HG02884 (cell line): ENCODE results near the gene TGFB2.

Experiments
- ATAC-seq: cut with Tn5 transposase; IDR thresholded peaks from one replicate; pipeline ENCODE4 v1.9.1; 2021; ENCODE audit warnings: mild to moderate bottlenecking, moderate library complexity; ENCODE audit not compliant: unreplicated experiment

TGFB2 gene

DNA sequence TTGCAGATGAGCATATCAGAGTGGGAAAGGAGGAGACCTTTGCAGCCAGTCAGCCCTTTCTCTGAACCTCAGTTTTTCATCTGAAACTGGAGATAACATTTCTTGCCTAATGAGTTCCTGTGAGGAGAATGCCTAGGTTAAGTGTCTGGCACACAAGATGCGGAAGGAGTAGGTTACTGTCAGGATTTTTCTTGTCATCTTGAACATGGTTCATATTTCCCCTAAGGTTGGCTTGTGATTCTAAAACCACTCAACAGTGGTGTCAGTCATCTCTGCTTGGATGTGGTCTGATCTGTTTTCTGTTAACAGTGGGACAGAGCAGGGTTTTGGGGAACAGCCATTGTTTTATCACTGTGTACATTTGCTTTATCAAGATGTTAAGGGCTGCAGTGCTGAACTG is 70.6 kb downstream of the TGFB2 start:
- ATAC-seq: no peak

DNA sequence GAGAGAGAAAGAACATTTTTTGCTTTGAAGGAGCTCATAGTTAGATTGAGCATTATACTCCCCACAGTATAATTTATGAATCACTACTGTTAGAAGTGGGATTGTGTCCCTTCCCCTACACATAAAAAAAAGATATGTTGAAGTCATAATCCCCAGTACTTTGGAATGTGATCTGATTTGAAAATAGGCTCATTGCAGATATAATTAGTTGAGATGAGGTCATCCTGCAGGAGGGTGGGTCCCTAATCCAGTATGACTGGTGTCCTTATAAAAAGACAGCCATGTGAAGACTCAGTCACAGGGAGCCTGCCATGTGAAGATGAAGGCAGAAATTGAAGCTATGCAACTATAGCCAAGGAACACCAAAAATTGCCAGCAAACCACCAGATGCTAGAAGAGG is 76.4 kb downstream of the TGFB2 start:
- no peak for ATAC-seq

DNA sequence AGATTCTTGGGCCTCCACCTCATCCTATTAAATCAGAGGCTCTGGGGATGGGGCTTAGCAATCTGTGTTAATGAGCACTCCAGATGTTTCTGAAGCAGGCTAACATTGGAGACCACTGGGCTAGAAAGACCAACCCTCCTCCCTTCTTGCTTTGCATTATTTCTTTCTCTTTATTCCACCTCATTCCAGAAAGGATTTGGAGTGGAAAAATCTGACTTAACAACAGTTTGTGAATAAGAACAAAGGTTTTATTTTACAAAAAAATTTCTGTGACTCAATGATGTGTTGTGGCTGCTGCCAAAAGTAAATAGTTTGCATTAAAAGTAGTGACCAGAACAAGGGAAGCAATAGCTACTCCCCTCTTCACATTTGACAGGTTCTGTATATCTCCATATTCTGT is 79.4 kb downstream of the TGFB2 start:
- no peak for ATAC-seq

DNA sequence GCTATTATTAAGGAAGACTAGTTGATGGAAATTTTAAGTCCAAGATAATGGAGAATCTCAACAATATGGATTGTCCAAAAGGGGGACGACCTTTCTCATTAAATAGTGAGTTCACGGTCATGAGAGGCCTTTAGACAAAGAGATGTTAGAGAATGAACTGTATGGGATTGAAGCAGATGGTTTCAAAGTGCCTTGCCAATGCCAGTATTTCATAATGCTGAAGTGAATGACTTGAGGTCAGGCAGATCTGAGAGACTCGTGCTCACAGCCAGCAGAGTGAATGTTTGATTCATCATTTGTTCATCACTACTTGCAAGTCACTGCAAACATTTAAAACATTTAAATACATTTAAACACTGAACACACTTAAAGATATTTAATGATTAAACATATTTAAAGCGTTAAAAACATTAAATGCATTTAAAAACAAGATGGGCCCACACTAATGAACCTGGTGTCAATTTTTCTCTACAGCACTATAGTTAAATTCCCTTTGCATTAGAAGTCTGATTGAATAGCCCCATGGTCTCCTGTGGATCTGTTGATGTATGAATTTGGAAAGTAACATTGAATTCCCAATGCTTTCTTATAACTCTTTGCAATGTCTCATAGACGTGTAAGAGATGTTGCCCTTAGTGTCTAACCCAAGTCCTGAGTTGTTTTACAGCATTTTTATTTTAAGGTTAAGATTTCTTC is 80.7 kb downstream of the TGFB2 start:
- ATAC-seq: no peak

GRCh38 chr1:218426343-218426657 is 81.2 kb downstream of the TGFB2 start:
- no peak for ATAC-seq

DNA sequence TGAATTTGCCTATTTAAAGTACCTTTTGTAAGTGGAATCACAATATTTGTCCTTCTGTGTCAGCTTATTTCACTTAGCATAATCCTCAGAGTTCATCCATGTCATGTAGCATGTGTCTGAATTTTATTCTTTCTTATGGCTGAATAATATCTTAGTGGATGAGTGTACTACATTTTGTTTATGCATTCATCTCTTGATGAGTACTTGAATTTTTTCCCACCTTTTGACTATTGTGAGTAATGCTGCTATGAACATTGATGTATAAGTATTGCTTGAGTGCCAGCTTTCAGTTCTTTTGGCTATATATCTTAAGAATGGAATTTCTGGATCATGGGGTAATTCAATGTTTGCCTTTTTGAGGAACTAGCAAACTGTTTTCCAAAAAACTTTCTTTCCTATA is 84.2 kb downstream of the TGFB2 start:
- no peak for ATAC-seq

- no peak for ATAC-seq
Measured at GRCh38 chr1:218430346-218430745, 85.2 kb downstream of the TGFB2 start.

DNA sequence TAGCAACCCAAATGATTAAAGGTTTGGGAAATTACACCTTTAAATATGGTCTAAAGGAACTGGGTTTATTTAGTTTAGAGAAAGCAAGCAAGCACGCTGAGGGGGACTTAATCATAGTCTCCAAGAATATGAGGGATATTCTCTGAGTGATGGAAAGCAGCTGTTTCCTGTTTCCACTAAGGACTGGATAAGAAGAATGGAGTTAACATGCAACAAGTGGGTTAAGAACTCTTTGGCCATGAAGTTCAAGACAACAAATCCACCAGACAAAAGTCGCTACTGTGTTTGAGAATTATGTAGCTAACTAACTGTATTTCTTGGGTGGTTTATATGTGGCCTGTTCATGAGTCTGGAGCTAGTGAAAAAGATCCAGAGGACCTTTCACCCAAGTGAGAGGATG is 85.7 kb downstream of the TGFB2 start:
- no peak for ATAC-seq

DNA sequence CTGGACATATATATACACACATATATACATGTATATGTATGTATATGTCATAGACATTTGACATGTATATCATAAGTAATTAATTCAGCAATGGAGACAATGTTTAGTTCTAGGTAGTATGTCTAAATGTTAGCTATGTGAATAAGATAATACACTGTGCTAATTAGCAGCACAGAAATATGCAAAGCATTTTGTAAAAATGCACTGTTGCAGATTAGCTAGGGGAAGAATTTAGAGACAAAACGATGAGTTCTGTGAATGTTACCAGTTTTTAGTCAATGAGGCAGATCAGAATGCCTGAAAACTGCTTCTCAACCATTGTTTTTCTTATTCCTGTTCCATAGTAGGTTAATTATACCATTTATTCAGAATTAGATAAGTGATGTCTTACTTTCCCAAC is 86.3 kb downstream of the TGFB2 start:
- ATAC-seq: no peak

DNA sequence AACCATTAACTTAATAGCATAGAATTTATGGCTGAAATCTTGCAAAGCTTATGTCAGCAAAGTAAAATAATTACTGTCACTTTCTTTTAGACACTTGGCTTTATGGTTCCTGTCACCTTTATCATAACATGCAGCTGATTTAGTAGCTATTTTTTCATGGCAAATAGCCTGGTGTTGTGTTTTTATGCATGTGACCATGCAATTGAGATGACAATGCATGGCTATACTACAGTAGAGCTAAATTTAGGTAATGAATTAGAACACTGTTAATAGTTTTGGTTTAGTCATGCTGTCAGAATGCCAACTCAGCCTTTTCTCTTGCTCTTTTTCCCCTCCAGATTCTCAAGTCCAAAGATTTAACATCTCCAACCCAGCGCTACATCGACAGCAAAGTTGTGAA is 88.6 kb downstream of the TGFB2 start:
- no peak for ATAC-seq

GRCh38 chr1:218435528-218435927 is 90.4 kb downstream of the TGFB2 start:
- ATAC-seq: no peak

- no peak for ATAC-seq
Measured at GRCh38 chr1:218436346-218436745, 91.2 kb downstream of the TGFB2 start.

DNA sequence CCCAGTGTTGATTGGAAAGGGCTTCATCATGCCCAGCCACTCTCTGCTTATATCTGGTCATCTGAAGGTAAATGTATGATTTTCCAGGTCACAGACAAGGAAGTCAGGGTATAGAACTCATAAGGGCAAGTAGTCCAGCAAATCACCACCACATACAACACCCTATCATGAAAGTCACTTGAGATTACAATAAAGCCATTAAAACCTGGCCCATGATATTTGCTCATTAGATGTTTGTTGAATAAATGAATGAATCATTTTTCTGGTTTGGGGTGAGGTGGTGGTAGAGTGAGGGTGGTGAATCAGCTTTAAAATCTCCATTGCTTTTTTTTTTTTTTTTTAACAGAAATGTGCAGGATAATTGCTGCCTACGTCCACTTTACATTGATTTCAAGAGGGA is 91.9 kb downstream of the TGFB2 start:
- ATAC-seq: no peak

DNA sequence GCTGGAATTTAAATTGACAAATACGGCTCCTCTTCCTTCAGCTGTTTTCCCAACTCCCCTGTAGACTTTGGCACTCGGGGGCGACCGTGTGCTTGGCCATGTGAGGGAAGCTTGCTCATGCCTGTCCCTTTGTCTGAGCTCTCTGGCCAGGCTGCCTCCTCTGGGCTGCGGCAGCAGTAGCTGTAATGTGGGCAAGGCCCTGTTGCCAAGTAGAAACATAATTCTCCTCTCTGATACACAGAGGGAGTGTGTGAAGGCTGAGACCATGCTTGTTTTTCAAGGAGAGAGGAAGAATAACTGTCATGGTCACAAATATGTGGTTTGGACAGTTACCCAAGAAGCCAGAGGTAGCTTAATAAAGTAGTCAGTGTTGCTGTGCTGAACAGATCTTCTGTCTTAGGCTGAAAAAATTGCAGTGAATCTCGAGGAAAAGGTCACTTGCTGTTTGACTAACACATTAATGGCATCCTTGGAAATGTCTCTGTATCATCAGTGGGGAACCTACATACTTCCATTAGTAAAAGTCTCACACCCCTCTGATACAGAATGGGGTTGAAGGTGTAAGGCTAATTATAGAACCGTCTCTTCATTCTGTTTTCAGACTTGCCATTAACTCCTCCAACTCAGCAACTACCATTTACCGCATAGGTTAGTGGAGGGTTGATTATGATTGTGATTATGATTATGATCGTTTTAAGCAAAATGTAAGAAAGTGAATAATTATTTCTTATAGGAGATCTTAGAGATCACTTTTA is 94.6 kb downstream of the TGFB2 start:
- ATAC-seq: no peak

GRCh38 chr1:218443255-218443654 is 98.1 kb downstream of the TGFB2 start:
- ATAC-seq: no peak

- no peak for ATAC-seq
Measured at GRCh38 chr1:218444173-218444572, 99.0 kb downstream of the TGFB2 start.

DNA sequence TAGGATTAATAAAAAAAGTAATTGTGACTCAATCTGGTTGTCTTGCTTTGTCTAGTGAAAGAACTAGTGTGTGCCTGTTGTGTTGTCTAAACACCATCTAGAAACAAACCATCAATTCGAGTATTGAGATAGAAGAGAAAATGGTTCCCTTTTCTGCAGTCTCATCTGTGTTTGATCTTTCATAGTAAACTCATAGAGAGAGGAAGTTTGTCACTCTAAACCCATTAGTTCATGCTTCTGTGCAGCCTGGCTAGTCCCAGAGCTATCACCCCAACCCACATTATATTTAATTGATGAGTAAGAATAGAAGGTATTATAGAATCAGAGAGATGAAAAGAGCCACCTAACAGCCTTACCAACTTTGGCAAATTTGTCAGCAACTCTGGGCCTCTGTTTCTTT is 99.5 kb downstream of the TGFB2 start:
- no peak for ATAC-seq

DNA sequence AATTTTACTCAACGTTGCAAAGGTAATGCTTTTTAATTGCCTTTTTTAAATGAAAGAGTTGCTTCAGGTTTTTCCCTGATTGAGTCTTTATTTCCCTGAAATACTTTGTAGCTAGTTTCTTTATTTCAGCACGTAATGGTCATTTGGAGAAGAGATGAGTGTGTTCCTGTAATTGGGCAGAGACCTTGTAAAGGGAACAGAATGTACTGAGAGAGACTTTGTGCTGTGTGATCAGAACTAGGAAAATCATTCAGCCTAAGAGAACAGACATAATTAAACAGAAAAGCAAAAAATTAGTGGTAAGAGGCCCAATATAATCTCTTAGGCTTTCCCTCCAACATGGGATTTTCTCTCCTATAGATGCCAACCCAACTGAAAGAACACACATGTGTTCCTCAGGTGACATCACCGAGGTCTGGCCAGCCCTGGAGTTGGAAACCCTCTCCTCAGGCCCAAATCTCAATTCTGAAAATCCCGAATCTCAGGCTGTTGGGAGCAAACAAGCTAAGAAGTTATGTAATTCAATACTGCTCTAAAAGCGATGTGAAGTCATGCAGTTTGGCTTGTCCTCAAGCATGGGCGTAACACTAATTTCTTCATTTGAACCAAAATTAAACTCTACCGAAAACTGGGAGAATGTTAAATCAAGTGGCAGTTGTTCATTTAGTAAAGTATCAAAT is 102.0 kb downstream of the TGFB2 start:
- ATAC-seq: no peak

DNA sequence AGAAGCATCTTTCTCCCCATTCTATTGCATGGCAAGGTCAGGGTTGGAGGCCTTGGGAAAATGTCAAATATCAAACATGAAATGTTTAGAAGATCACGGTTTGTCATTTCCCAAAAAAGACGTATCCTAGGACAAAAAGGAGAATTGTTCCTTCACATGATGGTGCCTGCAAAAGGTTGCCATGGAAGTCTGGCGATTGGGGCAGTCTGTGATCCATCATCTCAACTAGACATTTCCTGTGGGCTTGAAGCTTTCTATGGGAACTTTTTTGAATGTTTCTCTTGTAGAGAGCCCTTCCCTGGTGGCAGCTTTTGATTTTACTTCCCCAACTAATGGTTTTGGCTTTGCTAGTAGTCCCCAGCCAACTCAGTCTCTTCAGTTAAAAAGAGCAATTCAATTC is 106.3 kb downstream of the TGFB2 start:
- no peak for ATAC-seq

DNA sequence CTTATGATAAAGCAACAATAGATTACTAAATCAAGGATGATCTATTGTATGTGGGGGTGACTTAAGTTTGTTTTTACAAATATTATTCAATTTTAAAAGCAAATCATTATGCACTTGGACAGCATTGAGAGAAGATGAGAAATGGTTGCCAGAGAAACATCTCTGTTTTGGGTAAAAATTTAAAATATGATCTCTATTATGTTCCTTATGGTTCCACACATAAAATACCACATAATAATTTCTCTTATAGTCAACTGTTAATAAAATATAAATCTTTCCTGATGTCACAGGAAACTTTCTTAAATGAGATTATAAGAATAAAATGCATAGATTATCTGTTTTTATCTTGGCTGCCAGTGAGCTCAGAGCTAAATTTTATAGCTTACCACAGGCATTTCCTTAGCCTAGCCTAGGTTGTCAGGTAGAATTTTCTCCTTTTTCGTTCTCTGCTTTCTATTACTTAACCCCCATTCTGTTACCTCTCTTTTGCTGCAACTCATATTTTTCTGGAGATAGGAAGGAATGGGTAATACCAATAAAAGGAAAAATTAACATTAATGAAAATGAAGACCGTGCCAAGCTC is 109.7 kb downstream of the TGFB2 start:
- ATAC-seq: no peak

DNA sequence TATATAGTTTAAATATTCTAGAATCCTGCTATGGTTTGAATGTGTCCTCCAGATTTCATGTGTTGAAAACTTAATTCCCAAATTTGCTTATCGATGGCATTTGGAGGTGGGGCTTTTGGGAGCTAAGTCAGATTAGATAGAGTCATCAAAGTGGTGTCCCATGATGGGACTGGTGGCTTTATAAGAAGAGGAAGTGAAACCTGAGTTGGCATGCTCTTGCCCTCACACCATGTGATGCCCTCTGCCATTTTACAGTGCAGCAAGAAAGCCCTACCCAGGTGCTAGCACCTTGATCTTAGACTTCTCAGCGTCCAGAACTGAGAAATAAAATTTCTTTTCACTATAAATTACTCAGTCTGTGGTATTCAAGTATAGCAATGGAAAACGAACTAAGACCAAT is 111.3 kb downstream of the TGFB2 start:
- no peak for ATAC-seq

DNA sequence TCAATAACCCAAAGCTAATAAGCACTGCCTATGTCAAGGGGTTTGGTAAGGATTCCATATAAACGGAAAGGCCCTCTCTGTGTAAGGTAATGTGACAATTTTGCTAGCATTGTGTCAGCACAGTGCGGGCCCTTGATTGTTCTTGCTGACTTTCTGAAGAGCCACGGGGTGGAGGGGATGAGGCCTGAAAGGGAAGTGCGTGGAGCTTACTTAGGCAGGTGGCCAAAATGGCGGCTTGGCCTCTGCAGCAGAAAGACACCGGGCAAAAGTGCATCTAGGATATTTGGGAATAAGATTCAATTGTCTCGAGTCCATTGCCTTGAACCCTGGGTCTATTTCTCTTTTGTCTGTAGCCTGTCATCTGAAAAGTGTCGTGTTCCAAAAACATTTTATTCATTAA is 114.3 kb downstream of the TGFB2 start:
- no peak for ATAC-seq
